Neural progenitor cell (in vitro differentiated cells): ENCODE data around the gene CUL1.

Source experiments
- CTCF ChIP-seq: fragments of 200-600 bp; sonication (generic); IDR thresholded peaks from 2 replicates; pipeline ENCODE4 v1.5.1; 2017; ENCODE audit warnings: antibody characterized with exemption, mild to moderate bottlenecking
- EZH2 ChIP-seq: fragments of 200-600 bp; sonication (generic); IDR thresholded peaks from 2 replicates; pipeline ENCODE4 v1.6.1; 2017; ENCODE audit warnings: antibody characterized with exemption, mild to moderate bottlenecking, moderate library complexity

- no peak for TF ChIP-seq CTCF
- TF ChIP-seq EZH2, result no peak
Observed at GRCh38 chr7:148697256-148698006, 1.3 kb upstream of the CUL1 start.
